GM23338 (cell line): ENCODE measurements around the gene NUDC. TPM values are rescaled to one million over a fixed set of nuclear protein-coding genes. Genes with fewer than 3 reads are reported as not detected.

Experiments used
- ATAC-seq: fragments of 200-7000 bp; cut with Tn5 transposase; 3 replicates; pipeline ENCODE4 v1.9.1; 2020
- DNase-seq: peaks from one replicate; pipeline ENCODE4 v3.0.0-alpha.2; 2015; ENCODE audit warnings: low spot score
- H2AFZ ChIP-seq: fragments of 200-600 bp; sonication (generic); 2 replicates; pipeline ENCODE4 v1.8.0; 2016; ENCODE audit warnings: antibody characterized with exemption, mild to moderate bottlenecking, moderate library complexity
- H3F3A ChIP-seq: fragments of 200-600 bp; sonication (generic); replicated peaks from 2 replicates; pipeline ENCODE4 v1.8.0; 2017; ENCODE audit warnings: antibody characterized with exemption, mixed run types, low read depth
- H3K27ac ChIP-seq: fragments of 200-600 bp; sonication (generic); 2 replicates; pipeline ENCODE4 v1.6.1; 2016; ENCODE audit warnings: low read depth
- H3K27me3 ChIP-seq: fragments of 200-600 bp; sonication (generic); 2 replicates; pipeline ENCODE4 v1.8.0; 2016; ENCODE audit warnings: mild to moderate bottlenecking, mixed run types, moderate library complexity; ENCODE audit not compliant: insufficient read depth
- H3K36me3 ChIP-seq: fragments of 200-600 bp; sonication (generic); 2 replicates; pipeline ENCODE4 v1.8.0; 2016; ENCODE audit warnings: mild to moderate bottlenecking; ENCODE audit not compliant: insufficient read depth
- H3K4me1 ChIP-seq: fragments of 200-600 bp; sonication (generic); 2 replicates; pipeline ENCODE4 v1.8.0; 2016; ENCODE audit warnings: mild to moderate bottlenecking, moderate library complexity; ENCODE audit not compliant: insufficient read depth
- H3K4me2 ChIP-seq: fragments of 200-600 bp; sonication (generic); 2 replicates; pipeline ENCODE4 v1.7.1; 2017; ENCODE audit warnings: mixed run types
- H3K4me3 ChIP-seq: fragments of 200-600 bp; sonication (generic); 2 replicates; pipeline ENCODE4 v1.6.1; 2016; ENCODE audit warnings: mixed run types
- H3K79me2 ChIP-seq: fragments of 200-600 bp; sonication (generic); replicated peaks from 2 replicates; pipeline ENCODE4 v1.8.0; 2017; ENCODE audit warnings: mild to moderate bottlenecking; ENCODE audit not compliant: insufficient read depth
- H3K9me2 ChIP-seq: fragments of 200-600 bp; sonication (generic); 2 replicates; pipeline ENCODE4 v1.8.0; 2017; ENCODE audit not compliant: insufficient read depth
- H4K20me1 ChIP-seq: fragments of 200-600 bp; sonication (generic); replicated peaks from 2 replicates; pipeline ENCODE4 v1.8.0; 2017; ENCODE audit warnings: mild to moderate bottlenecking; ENCODE audit not compliant: insufficient read depth
- H3K27ac Mint-ChIP-seq: 2 replicates; pipeline ENCODE4 v1.8.0; 2020; ENCODE audit warnings: inconsistent platforms, mild to moderate bottlenecking, moderate library complexity, mixed read lengths
- H3K27me3 Mint-ChIP-seq: 3 replicates; pipeline ENCODE4 v1.8.0; 2022; ENCODE audit warnings: low read depth, mild to moderate bottlenecking, moderate library complexity, mixed read lengths, inconsistent platforms; ENCODE audit not compliant: insufficient read depth, poor library complexity
- H3K36me3 Mint-ChIP-seq: 3 replicates; pipeline ENCODE4 v1.8.0; 2021; ENCODE audit warnings: low read depth, mild to moderate bottlenecking, inconsistent platforms, moderate library complexity, mixed read lengths
- H3K4me1 Mint-ChIP-seq: 3 replicates; pipeline ENCODE4 v1.8.0; 2020; ENCODE audit warnings: mild to moderate bottlenecking, inconsistent platforms, mixed read lengths
- H3K4me3 Mint-ChIP-seq: 3 replicates; pipeline ENCODE4 v1.8.0; 2021; ENCODE audit warnings: moderate library complexity, mild to moderate bottlenecking, inconsistent platforms, mixed read lengths
- H3K9me3 Mint-ChIP-seq: 3 replicates; pipeline ENCODE4 v1.8.0; 2020; ENCODE audit warnings: moderate library complexity, mild to moderate bottlenecking, inconsistent platforms, mixed read lengths
- CREB1 ChIP-seq: fragments of 250-450 bp; sonication (Bioruptor Pico); IDR thresholded peaks from 2 replicates; pipeline ENCODE4 v1.5.0; 2020; ENCODE audit warnings: low read depth, mild to moderate bottlenecking, moderate library complexity
- ETS1 ChIP-seq: IDR thresholded peaks from 2 replicates; pipeline ENCODE4 v1.6.1; 2016; ENCODE audit warnings: antibody characterized with exemption
- JUNB ChIP-seq: IDR thresholded peaks from one replicate; pipeline ENCODE4 v1.6.1; 2016; ENCODE audit warnings: antibody characterized with exemption; ENCODE audit not compliant: unreplicated experiment
- POLR2AphosphoS5 ChIP-seq: IDR thresholded peaks from 2 replicates; pipeline ENCODE4 v1.6.1; 2016; ENCODE audit warnings: antibody characterized with exemption, low read depth
- REST ChIP-seq: IDR thresholded peaks from one replicate; pipeline ENCODE4 v1.6.1; 2018; ENCODE audit warnings: antibody characterized with exemption; ENCODE audit not compliant: unreplicated experiment
- STAT1 ChIP-seq: IDR thresholded peaks from one replicate; pipeline ENCODE4 v1.6.1; 2016; ENCODE audit warnings: antibody characterized with exemption; ENCODE audit not compliant: unreplicated experiment
- ZNF114 ChIP-seq: fragments of 250-450 bp; sonication (Bioruptor Pico); IDR thresholded peaks from 2 replicates; pipeline ENCODE4 v1.5.0; 2020; ENCODE audit warnings: mild to moderate bottlenecking, moderate library complexity
- ZNF331 ChIP-seq: fragments of 250-450 bp; sonication (Bioruptor Pico); IDR thresholded peaks from 2 replicates; pipeline ENCODE4 v1.5.0; 2020; ENCODE audit warnings: low read depth, mild to moderate bottlenecking, moderate library complexity
- polyA plus RNA-seq: library from polyadenylated mRNA; unstranded; fragments of >200 nt; fragmentation: Nextera tagmentation; extraction: Ambion mirVana; gene quantifications from 2 replicates; pipeline ENCODE4 v1.2.1, GENCODE V29; 2016
- total RNA-seq: library from RNA; depleted of rRNA; stranded (reverse); fragments of >200 nt; shearing (Covaris generic); gene quantifications from 2 replicates; pipeline ENCODE4 v1.2.3, GENCODE V29; 2014

NUDC gene
- total and polyA plus RNA-seq, 2 experiments from 2014 or later: 96.2 to 224 TPM

GRCh38 chr1:26991310-26992116 lies 70.0 kb downstream of the NUDC start:
- ATAC-seq (no peak), DNase-seq (no peak)
- TF ChIP-seq CREB1 (CRISPR knock-in tag) (no peak), ETS1 (no peak), POLR2AphosphoS5 (no peak), ZNF114 (CRISPR knock-in tag) (no peak), ZNF331 (CRISPR knock-in tag) (no peak)
- peaks cover 16% of the 10 kb centered on the region for H3K36me3 Mint-ChIP-seq
- H4K20me1 ChIP-seq: peaks cover 19% of the 10 kb centered on the region
- H3K27ac Mint-ChIP-seq: no peak overlapping the region
- peaks cover 28% of the 10 kb centered on the region for H3K4me1 Mint-ChIP-seq
- no peak overlapping the region for H3K4me2 ChIP-seq
- H3K4me3 ChIP-seq: no peak overlapping the region
- peaks cover 26% of the 10 kb centered on the region for H3K79me2 ChIP-seq
- peaks cover 10% of the 10 kb centered on the region; the same call in 1 of the 2 replicates for H3K36me3 ChIP-seq
- H3K4me1 ChIP-seq: peaks cover 25% of the 10 kb centered on the region
- no peak overlapping the region; the same call in 1 of the 2 replicates for H2AFZ ChIP-seq
- H3K27ac ChIP-seq: no peak overlapping the region
- peaks cover 23% of the 10 kb centered on the region for H3F3A ChIP-seq
- H3K9me2 ChIP-seq: no peaks in the 10 kb centered on the region
- H3K4me3 Mint-ChIP-seq: peak overlapping the region; percentile 6; the same call in 1 of the 3 replicates
- no peaks in the 10 kb centered on the region for H3K27me3 ChIP-seq
- H3K27me3 Mint-ChIP-seq: peaks cover 35% of the 10 kb centered on the region
- H3K9me3 Mint-ChIP-seq: no peaks in the 10 kb centered on the region

- Histone ChIP-seq H3F3A (peaks cover 31% of the 10 kb centered on the region), H4K20me1 (peaks cover 20% of the 10 kb centered on the region), H3K27ac (peak within 1 kb of the TSS; percentile 98), H3K27me3 (no peaks in the 10 kb centered on the region), H3K79me2 (peaks cover 43% of the 10 kb centered on the region), H3K4me2 (peak within 1 kb of the TSS; percentile 99), H3K36me3 (peaks cover 10% of the 10 kb centered on the region; the same call in 1 of the 2 replicates), H3K9me2 (no peaks in the 10 kb centered on the region), H3K4me1 (peaks cover 42% of the 10 kb centered on the region), H3K4me3 (peak within 1 kb of the TSS; percentile 94), H2AFZ (peak within 1 kb of the TSS; percentile 96)
- DNase-seq: peak; percentile 91
- ATAC-seq: peak; percentile 46
- peak within 1 kb of the TSS; percentile 89 for H3K4me3 Mint-ChIP-seq
- H3K36me3 Mint-ChIP-seq: peaks cover 31% of the 10 kb centered on the region
- peaks cover 3% of the 10 kb centered on the region; the same call in 1 of the 3 replicates for H3K9me3 Mint-ChIP-seq
- 0 out of 2 replicates have a peak within 1 kb of the TSS, but pooled peaks have one; percentile 16 for H3K27ac Mint-ChIP-seq
- H3K27me3 Mint-ChIP-seq: peaks cover 41% of the 10 kb centered on the region
- peaks cover 46% of the 10 kb centered on the region for H3K4me1 Mint-ChIP-seq
- TF ChIP-seq JUNB (no peak), STAT1 (no peak), ZNF331 (CRISPR knock-in tag) (no peak), CREB1 (CRISPR knock-in tag) (peak; percentile 46), POLR2AphosphoS5 (peak; percentile 99), REST (no peak), ETS1 (peak; percentile 51; the same call in 1 of the 2 replicates)
These were observed 71.9 kb downstream of the NUDC start, which contains the start of gene TRNP1 for GRCh38 chr1:26993237-26994019. TRNP1 (plus strand) TSS chr1:26993692; CDS start chr1:26993787, 95 bp downstream.
